LNCAP (cell line): ENCODE results near the gene STX18.

ENCODE experiments used
- TF ChIP-seq, protein P1 (sequence below): fragments of 450-650 bp; IDR thresholded peaks from 2 replicates; pipeline ENCODE4 v1.5.1; 2017; ENCODE audit warnings: mild to moderate bottlenecking

The STX18 gene

DNA sequence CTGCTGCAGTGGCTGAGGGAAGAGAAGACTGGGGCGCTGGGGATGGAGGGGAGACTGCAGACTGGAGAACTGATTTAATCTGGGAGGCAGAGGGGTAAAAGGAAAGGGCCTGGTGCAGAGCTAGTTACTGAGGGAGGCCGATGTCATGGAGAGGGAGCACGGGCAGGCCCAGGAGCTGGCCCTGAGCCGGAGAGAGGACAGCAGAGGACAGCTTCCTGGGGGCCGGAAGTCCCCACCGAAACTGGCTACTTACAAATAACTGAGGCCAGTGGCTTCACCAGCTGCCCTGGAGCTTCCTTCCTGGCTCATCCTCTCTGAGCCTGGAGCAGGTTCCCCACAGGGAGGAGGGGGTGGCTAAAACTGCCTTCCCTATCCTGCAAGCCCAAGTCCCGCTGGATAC is 128.0 kb downstream of the STX18 start:
- TF ChIP-seq, protein P1, sequence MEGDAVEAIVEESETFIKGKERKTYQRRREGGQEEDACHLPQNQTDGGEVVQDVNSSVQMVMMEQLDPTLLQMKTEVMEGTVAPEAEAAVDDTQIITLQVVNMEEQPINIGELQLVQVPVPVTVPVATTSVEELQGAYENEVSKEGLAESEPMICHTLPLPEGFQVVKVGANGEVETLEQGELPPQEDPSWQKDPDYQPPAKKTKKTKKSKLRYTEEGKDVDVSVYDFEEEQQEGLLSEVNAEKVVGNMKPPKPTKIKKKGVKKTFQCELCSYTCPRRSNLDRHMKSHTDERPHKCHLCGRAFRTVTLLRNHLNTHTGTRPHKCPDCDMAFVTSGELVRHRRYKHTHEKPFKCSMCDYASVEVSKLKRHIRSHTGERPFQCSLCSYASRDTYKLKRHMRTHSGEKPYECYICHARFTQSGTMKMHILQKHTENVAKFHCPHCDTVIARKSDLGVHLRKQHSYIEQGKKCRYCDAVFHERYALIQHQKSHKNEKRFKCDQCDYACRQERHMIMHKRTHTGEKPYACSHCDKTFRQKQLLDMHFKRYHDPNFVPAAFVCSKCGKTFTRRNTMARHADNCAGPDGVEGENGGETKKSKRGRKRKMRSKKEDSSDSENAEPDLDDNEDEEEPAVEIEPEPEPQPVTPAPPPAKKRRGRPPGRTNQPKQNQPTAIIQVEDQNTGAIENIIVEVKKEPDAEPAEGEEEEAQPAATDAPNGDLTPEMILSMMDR = no peak

DNA sequence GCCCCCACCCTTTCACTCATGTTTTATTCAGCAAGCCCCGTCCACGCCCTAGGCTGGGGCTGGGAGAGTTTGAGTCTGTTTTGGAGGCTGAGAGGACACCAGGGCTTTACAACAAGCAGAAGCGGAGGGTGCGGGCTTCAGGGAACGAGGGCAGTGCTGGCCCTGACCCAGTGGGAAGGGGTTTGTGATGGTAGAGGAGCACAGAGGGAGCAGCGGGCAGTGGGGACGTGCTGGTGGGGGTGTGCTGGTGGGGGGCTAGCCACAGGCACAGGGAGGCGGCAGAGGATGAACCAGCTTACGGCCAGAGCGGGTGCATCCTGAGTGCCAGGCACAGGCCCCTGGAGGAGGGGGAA is 128.5 kb downstream of the STX18 start:
- TF ChIP-seq, protein P1 = no peak

DNA sequence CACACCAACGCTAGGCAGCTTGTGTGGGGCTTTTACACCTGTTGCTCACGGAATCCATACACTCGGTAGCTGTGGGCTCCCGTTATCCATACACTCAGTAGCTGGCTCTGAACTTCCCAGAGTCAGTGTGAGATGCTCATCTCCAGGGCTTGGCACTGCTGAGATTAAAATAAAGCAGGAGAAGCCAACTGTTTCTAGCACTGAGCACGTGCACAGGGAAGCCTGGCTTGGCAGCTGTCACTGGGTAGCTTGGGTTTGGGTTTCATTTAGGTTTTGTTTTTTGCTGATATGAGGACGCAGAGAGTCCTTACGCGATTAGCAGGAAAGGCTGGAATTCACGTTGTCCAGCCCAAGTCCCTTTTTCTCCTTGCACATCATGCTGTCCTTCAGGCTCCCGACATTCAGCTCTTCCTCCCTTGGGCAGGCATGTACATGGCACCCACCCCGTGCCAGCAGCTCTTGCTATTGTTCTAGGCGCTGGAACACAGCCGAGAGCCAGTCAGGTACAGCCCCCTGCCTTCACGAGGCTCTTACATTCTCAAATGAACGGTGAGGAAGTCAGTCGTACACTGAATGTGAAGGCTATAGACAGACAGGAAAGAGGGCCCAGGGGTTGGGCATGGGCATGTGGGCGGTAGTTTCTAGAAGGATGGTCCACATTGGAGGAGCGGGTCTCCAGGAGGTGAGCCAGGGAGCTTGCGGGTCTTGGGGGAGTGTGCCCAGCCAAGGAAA is 129.0 kb downstream of the STX18 start:
- TF ChIP-seq, protein P1 = no peak

DNA sequence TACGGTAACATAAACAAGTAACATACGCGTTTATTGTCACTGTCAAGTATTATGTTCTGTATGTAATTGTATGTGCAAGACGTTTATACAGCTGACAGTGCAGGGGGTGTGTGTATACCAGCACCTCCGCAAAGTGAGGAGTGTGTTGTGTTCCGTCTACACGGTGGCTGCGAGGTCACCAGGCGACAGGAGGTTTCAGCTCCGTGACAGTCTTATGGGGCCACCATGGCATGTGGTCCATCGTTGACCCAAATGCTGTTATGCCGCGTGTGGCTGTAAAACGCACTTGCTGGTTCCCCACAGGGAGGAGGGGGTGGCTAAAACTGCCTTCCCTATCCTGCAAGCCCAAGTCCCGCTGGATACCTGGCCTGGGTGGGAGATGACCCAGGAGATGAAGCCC is 129.9 kb downstream of the STX18 start:
- TF ChIP-seq, protein P1 = no peak

DNA sequence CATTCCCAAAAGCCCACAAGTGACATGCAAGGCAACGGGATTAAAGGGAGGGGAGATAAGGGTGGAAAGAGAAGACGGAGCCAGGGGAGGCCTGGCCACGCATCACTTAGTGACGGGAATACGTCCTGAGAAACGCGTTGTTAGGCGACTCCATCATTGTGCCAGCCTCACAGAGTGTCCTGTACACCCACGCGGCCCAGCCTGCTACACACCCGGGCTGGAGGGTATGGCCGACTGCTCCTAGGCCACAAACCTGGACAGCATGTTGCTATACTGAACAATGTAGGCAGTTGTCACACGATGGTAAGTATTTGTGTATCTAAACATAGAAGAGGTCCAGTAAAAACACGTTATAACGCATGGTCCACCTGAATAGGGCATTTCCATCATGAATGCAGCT is 131.6 kb downstream of the STX18 start:
- TF ChIP-seq, protein P1 = no peak

DNA sequence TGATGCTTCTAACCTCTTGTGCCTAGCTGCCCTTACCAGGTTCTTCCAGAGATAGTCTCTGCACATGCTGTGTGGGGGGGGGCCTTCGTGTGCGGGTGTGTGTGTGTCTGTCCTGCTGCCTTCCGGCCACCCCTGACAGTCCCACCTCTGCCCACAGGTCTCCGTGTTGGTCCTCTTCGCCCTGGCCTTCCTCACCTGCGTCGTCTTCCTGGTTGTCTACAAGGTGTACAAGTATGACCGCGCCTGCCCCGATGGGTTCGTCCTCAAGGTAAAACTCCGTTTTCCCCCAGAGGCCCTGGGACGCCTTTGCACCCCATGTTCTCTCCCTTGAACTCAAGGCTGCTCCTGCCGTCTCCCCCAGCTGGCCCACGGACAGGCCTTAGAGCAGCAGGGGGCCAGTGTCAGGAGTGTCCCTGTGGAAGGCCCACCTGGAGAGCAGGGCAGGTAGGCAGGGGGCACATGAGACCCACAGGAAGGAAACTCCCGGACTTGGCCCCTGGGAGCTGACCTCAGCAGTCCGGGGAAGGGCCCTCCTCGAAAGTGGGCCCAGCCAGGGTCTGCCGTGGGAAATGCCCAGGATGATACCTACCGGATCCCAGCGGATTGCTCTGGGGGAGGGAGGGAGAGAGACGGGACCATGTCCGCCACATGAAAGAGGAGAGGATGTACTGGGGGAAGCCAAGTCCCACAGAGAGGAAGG is 132.3 kb downstream of the STX18 start:
- TF ChIP-seq, protein P1 = no peak

DNA sequence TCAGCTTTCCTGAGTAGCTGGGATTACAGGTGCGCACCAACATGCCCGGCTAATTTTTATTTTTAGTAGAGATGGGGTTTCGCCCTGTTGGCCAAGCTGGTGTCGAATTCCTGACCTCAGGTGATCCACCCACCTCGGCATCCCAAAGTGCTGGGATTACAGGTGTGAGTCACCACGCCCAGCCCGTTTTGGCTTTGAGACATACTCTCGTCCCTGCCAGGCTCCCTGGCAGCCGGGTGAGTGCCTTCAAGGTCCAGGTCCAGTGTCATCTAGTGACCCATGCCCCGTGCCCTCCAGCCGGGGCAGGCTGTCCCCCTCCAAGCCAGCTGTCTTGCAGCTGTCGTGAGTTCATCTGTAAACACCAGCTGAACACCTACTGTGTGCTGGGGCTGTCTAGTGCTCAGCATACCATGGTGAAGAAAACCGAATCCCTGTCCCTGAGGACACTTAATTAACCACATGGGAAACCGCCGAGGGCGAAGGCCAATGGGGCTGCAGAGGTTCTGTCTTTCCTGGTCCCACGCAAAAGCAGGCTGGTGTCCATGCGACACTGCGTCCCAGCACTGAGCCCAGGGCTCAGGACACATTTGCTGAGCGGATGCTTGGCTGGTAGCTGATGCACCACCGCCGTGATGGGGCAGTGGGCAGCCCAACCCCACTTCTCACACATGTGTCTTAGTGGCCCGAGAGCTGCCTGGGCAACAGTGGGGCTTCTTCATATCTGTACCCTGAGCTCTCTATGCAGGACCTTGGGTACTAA is 133.1 kb downstream of the STX18 start:
- TF ChIP-seq, protein P1 = no peak
